Stimulated activated naive B cell treated with anti-CD40 and anti-IgM and Interleukin-4, amounts not matched to agents 10 μg/mL and 1 μg/mL and 100 μg/mL, for 72 hours (primary cell): ENCODE data around the gene DENND4C.

Experiments
- ATAC-seq, 2 donors: fragments of 150-1000 bp; cut with Tn5 transposase; replicated peaks; 2 replicates each; pipeline ENCODE4 v1.10.0; 2021; ENCODE audit warnings: moderate library complexity in 1 of 2
- DNase-seq: peaks from one replicate; pipeline ENCODE4 v3.0.0; 2021
- H3K27ac Mint-ChIP-seq: one replicate; pipeline ENCODE4 v1.8.0; 2022; ENCODE audit warnings: mild to moderate bottlenecking, mixed read lengths
- H3K27me3 Mint-ChIP-seq, 2 donors: one replicate each; pipeline ENCODE4 v1.8.0; 2022; ENCODE audit warnings: mixed read lengths in 2 of 2
- H3K36me3 Mint-ChIP-seq, 2 donors: one replicate each; pipeline ENCODE4 v1.8.0; 2022; ENCODE audit warnings: mixed read lengths in 2 of 2, mild to moderate bottlenecking in 1 of 2
- H3K4me1 Mint-ChIP-seq, 2 donors: one replicate each; pipeline ENCODE4 v1.8.0; 2022; ENCODE audit warnings: mixed read lengths in 2 of 2, mild to moderate bottlenecking in 1 of 2
- H3K4me3 Mint-ChIP-seq, 2 donors: one replicate each; pipeline ENCODE4 v1.8.0; 2022; ENCODE audit warnings: mild to moderate bottlenecking in 2 of 2, mixed read lengths in 2 of 2, moderate library complexity in 1 of 2
- H3K9me3 Mint-ChIP-seq, 2 donors: one replicate each; pipeline ENCODE4 v1.8.0; 2022; ENCODE audit warnings: mixed read lengths in 2 of 2, mild to moderate bottlenecking in 1 of 2

Gene DENND4C

GRCh38 chr9:19201899-19202891 is 28.3 kb upstream of the DENND4C start:
- H3K4me3 Mint-ChIP-seq = no peak overlapping the region
- H3K36me3 Mint-ChIP-seq = no peaks in the 10 kb centered on the region
- ATAC-seq (no peak), DNase-seq (no peak)
- H3K9me3 Mint-ChIP-seq = no peaks in the 10 kb centered on the region
- H3K27me3 Mint-ChIP-seq = peaks cover 0 to 7% of the 10 kb centered on the region in 2 donors
- H3K27ac Mint-ChIP-seq = no peak overlapping the region
- H3K4me1 Mint-ChIP-seq = no peaks in the 10 kb centered on the region

GRCh38 chr9:19203058-19203457 is 27.4 kb upstream of the DENND4C start:
- peaks cover 0 to 7% of the 10 kb centered on the region in 2 donors for H3K27me3 Mint-ChIP-seq
- DNase-seq = no peak
- no peaks in the 10 kb centered on the region for H3K4me1 Mint-ChIP-seq

GRCh38 chr9:19208653-19209052 is 21.8 kb upstream of the DENND4C start:
- Mint-ChIP-seq H3K27me3 (no peaks in the 10 kb centered on the region), H3K27ac (no peak overlapping the region)
- no peak for DNase-seq

More at GRCh38 chr9:19203058-19203457, 27.4 kb upstream of the DENND4C start:
- Mint-ChIP-seq H3K36me3 (no peaks in the 10 kb centered on the region), H3K9me3 (no peaks in the 10 kb centered on the region), H3K4me3 (no peak overlapping the region), H3K27ac (no peak overlapping the region)
- ATAC-seq = no peak

GRCh38 chr9:19209188-19209587 is 21.3 kb upstream of the DENND4C start:
- no peak for DNase-seq
- Mint-ChIP-seq H3K9me3 (no peaks in the 10 kb centered on the region), H3K4me3 (no peak overlapping the region), H3K4me1 (no peaks in the 10 kb centered on the region), H3K36me3 (no peaks in the 10 kb centered on the region), H3K27ac (no peak overlapping the region), H3K27me3 (no peaks in the 10 kb centered on the region)
- no peak for ATAC-seq

More at GRCh38 chr9:19208653-19209052, 21.8 kb upstream of the DENND4C start:
- Mint-ChIP-seq H3K9me3 (no peaks in the 10 kb centered on the region), H3K4me3 (no peak overlapping the region), H3K4me1 (no peaks in the 10 kb centered on the region), H3K36me3 (no peaks in the 10 kb centered on the region)
- ATAC-seq = no peak

GRCh38 chr9:19213823-19214222 is 16.7 kb upstream of the DENND4C start:
- DNase-seq (no peak), ATAC-seq (no peak)
- no peaks in the 10 kb centered on the region for H3K4me1 Mint-ChIP-seq
- H3K27ac Mint-ChIP-seq = no peak overlapping the region
- no peaks in the 10 kb centered on the region for H3K9me3 Mint-ChIP-seq
- H3K36me3 Mint-ChIP-seq = no peaks in the 10 kb centered on the region
- no peak overlapping the region for H3K4me3 Mint-ChIP-seq
- H3K27me3 Mint-ChIP-seq = no peaks in the 10 kb centered on the region

GRCh38 chr9:19216466-19216865 is 14.0 kb upstream of the DENND4C start:
- H3K4me3 Mint-ChIP-seq = no peak overlapping the region
- no peaks in the 10 kb centered on the region for H3K36me3 Mint-ChIP-seq
- H3K9me3 Mint-ChIP-seq = no peaks in the 10 kb centered on the region
- DNase-seq (no peak), ATAC-seq (no peak)
- H3K4me1 Mint-ChIP-seq = no peaks in the 10 kb centered on the region
- no peak overlapping the region for H3K27ac Mint-ChIP-seq
- no peaks in the 10 kb centered on the region for H3K27me3 Mint-ChIP-seq

GRCh38 chr9:19221326-19221725 is 9.2 kb upstream of the DENND4C start:
- no peaks in the 10 kb centered on the region for H3K27me3 Mint-ChIP-seq
- no peak for ATAC-seq
- no peak overlapping the region for H3K4me3 Mint-ChIP-seq
- no peaks in the 10 kb centered on the region for H3K4me1 Mint-ChIP-seq
- H3K36me3 Mint-ChIP-seq = no peaks in the 10 kb centered on the region
- DNase-seq = no peak
- no peak overlapping the region for H3K27ac Mint-ChIP-seq
- no peaks in the 10 kb centered on the region for H3K9me3 Mint-ChIP-seq

- no peak overlapping the region for H3K27ac Mint-ChIP-seq
- H3K4me1 Mint-ChIP-seq = no peaks in the 10 kb centered on the region
- ATAC-seq = no peak
- H3K36me3 Mint-ChIP-seq = no peaks in the 10 kb centered on the region
- H3K27me3 Mint-ChIP-seq = no peaks in the 10 kb centered on the region
- H3K4me3 Mint-ChIP-seq = no peak overlapping the region
- no peaks in the 10 kb centered on the region for H3K9me3 Mint-ChIP-seq
- no peak for DNase-seq
Measured at GRCh38 chr9:19223724-19224123, 6.8 kb upstream of the DENND4C start.

GRCh38 chr9:19224563-19224962 is 5.9 kb upstream of the DENND4C start:
- H3K36me3 Mint-ChIP-seq = no peaks in the 10 kb centered on the region
- peaks cover under 1% of the 10 kb centered on the region in 2 donors for H3K4me1 Mint-ChIP-seq
- H3K4me3 Mint-ChIP-seq = no peak overlapping the region
- no peaks in the 10 kb centered on the region for H3K27me3 Mint-ChIP-seq
- no peaks in the 10 kb centered on the region for H3K9me3 Mint-ChIP-seq
- DNase-seq (no peak), ATAC-seq (no peak)
- H3K27ac Mint-ChIP-seq = no peak overlapping the region

GRCh38 chr9:19229595-19230354 is 718 bp upstream of the DENND4C start:
- DNase-seq (no peak), ATAC-seq (peak; percentile 73 to 74)
- Mint-ChIP-seq H3K9me3 (no peaks in the 10 kb centered on the region), H3K27me3 (no peaks in the 10 kb centered on the region), H3K4me1 (peaks cover 7 to 12% of the 10 kb centered on the region in 2 donors), H3K36me3 (peaks cover 0 to 4% of the 10 kb centered on the region in 2 donors), H3K4me3 (no peak overlapping the region), H3K27ac (peak overlapping the region; percentile 80)

GRCh38 chr9:19231126-19231903 is 822 bp downstream of the DENND4C start:
- Mint-ChIP-seq H3K9me3 (no peaks in the 10 kb centered on the region), H3K4me3 (no peak overlapping the region), H3K36me3 (peaks cover 0 to 4% of the 10 kb centered on the region in 2 donors), H3K27ac (no peak overlapping the region), H3K4me1 (peaks cover 9 to 15% of the 10 kb centered on the region in 2 donors), H3K27me3 (no peaks in the 10 kb centered on the region)
- DNase-seq (no peak), ATAC-seq (peak; percentile 12 to 17)

GRCh38 chr9:19231904-19232822 is 1.7 kb downstream of the DENND4C start:
- H3K9me3 Mint-ChIP-seq = no peaks in the 10 kb centered on the region
- DNase-seq = no peak
- no peaks in the 10 kb centered on the region for H3K27me3 Mint-ChIP-seq
- peaks cover 13 to 24% of the 10 kb centered on the region in 2 donors for H3K4me1 Mint-ChIP-seq
- no peak overlapping the region for H3K27ac Mint-ChIP-seq
- ATAC-seq = no peak
- H3K36me3 Mint-ChIP-seq = peaks cover 0 to 4% of the 10 kb centered on the region in 2 donors
- H3K4me3 Mint-ChIP-seq = no peak overlapping the region

- Mint-ChIP-seq H3K4me3 (no peak overlapping the region), H3K27ac (no peak overlapping the region), H3K4me1 (peaks cover 13 to 25% of the 10 kb centered on the region in 2 donors), H3K9me3 (no peaks in the 10 kb centered on the region), H3K36me3 (peaks cover 0 to 4% of the 10 kb centered on the region in 2 donors), H3K27me3 (no peaks in the 10 kb centered on the region)
- no peak for ATAC-seq
- no peak for DNase-seq
Measured at GRCh38 chr9:19232823-19233194, 2.3 kb downstream of the DENND4C start.
